Cardiac fibroblast (primary cell): ENCODE measurements around the gene PCDHGB2.
"Not testable (repeated sequence)": the region's sequence is repeated elsewhere in the genome, so short reads cannot be mapped to it uniquely, and the experiment has no call there.

Source experiments
- DNase-seq, 2 donors: peaks; one replicate each; pipeline versions ENCODE4 v3.0.0 to v3.0.0-alpha.2; 2010; ENCODE audit warnings: low read depth in 2 of 2
- H3K4me3 ChIP-seq, 2 donors: replicated peaks in 1 of 2; 1 replicate in 1 of 2; 2 replicates in 1 of 2; pipeline ENCODE4 v1.5.1; 2011; ENCODE audit warnings: low read depth in 2 of 2, low read length in 2 of 2, mild to moderate bottlenecking in 2 of 2, moderate library complexity in 1 of 2
- CTCF ChIP-seq: IDR thresholded peaks from one replicate; pipeline ENCODE4 v1.5.1; 2011; ENCODE audit warnings: low read depth, mild to moderate bottlenecking, low read length, inconsistent platforms

The PCDHGB2 gene

GRCh38 chr5:141375444-141376155 is 15.8 kb downstream of the PCDHGB2 start:
- H3K4me3 ChIP-seq, DNase-seq: not testable (repeated sequence)
- TF ChIP-seq CTCF = peak; percentile 9

GRCh38 chr5:141382469-141383294 is 22.9 kb downstream of the PCDHGB2 start, which contains the start of gene PCDHGA7:
Gene PCDHGA7, plus strand, starts transcription at chr5:141382742. Its CDS starts 158 bp downstream, at chr5:141382900.
- H3K4me3 ChIP-seq = peak within 1 kb of the TSS; percentile 47 to 62
- peak; percentile 48 to 64 for DNase-seq
- peak; percentile 61 for TF ChIP-seq CTCF

GRCh38 chr5:141383345-141383744 is 23.6 kb downstream of the PCDHGB2 start:
- DNase-seq = no peak
- TF ChIP-seq CTCF = no peak
- H3K4me3 ChIP-seq = peak overlapping the region; percentile 47 to 62

GRCh38 chr5:141384471-141385267 is 24.9 kb downstream of the PCDHGB2 start:
- H3K4me3 ChIP-seq = no peak overlapping the region
- no peak for TF ChIP-seq CTCF
- DNase-seq = no peak

- TF ChIP-seq CTCF = peak; percentile 62
- DNase-seq = peak; percentile 52 to 69
- H3K4me3 ChIP-seq = peak within 1 kb of the TSS; percentile 16 to 42
Observed at GRCh38 chr5:141387557-141388311, 27.9 kb downstream of the PCDHGB2 start, which contains the start of gene PCDHGB4. Gene PCDHGB4, plus strand, starts transcription at chr5:141387698. Its CDS starts 187 bp downstream, at chr5:141387885.

GRCh38 chr5:141388661-141389060 is 28.9 kb downstream of the PCDHGB2 start:
- TF ChIP-seq CTCF = no peak
- H3K4me3 ChIP-seq = no peak overlapping the region
- DNase-seq = no peak
